Measurements from ENCODE around the gene PRRG2.
"Not testable (repeated sequence)": the region's sequence is repeated elsewhere in the genome, so short reads cannot be mapped to it uniquely, and the experiment has no call there.

PRRG2 gene

GRCh38 chr19:49614096-49614833 is 33.1 kb downstream of the PRRG2 start:
- no peak for DNase-seq

GRCh38 chr19:49615861-49616260 is 34.7 kb downstream of the PRRG2 start:
- DNase-seq = no peak

GRCh38 chr19:49616532-49616931 is 35.4 kb downstream of the PRRG2 start:
- no peak for DNase-seq

GRCh38 chr19:49616945-49617344 is 35.8 kb downstream of the PRRG2 start:
- DNase-seq = no peak

DNA sequence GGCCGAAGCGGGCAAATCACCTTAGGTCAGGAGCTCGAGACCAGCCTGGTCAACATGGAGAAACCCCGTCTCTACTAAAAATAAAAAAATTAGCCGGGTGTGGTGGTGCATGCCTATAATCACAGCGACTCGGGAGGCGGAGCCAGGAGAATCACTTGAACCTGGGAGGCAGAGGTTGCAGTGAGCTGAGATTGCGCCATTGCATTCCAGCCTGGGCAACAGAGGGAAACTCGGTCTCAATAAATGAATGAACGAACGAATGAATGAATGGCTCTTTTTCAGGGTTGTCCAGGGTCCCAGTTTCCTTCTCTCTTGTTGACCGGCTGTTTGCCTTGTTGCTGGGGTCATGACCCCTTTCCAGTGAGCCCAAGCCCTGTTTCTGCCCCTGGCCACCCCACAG is 36.7 kb downstream of the PRRG2 start:
- not testable (repeated sequence) for DNase-seq

DNA sequence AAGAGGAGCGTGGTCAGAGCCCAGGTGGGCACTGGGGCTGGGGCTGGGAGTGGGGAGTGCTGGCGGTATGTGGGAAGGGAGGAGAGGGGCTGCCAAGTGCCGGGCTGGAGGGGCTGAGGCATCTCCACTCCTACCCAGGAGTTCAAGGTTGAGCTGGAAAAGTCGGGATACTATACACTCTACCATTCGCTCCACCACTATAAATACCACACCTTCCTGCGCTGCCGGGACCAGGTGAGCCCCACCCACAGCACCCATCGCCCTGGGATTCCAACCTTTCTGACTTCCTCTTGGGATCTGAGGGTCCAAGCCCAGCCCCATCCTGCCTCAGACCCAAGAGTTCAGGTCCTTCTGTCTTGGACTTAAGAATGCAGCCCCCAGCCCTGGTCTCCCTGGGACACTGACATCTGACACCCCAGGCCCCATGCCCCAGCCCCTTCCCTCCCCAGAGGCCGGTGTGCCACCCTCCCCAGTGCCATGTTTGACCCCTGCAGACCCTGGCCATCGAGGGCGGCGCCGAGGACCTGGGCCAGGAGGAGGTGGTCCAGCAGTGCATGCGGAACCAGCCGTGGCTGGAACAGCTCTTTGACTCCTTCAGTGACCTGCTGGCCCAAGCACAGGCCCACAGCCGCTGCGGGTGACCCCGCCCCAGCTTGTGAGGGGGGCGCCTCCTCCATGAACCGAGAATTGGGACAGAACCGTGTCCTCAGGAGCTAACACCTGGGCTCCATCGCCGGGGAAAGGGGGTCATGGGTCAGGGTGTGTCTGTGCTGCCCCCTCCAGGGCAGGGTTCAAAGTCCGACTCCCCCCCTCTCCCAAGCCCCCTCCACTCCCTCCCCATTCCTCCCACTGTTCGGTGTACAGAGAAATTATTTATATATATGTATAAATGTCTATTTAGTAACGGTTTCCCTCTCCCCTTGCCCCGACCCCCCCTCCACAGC is 44.1 kb downstream of the PRRG2 start:
- DNase-seq = no peak

- no peak for DNase-seq
Observed at GRCh38 chr19:49626226-49626625, 45.1 kb downstream of the PRRG2 start.

DNA sequence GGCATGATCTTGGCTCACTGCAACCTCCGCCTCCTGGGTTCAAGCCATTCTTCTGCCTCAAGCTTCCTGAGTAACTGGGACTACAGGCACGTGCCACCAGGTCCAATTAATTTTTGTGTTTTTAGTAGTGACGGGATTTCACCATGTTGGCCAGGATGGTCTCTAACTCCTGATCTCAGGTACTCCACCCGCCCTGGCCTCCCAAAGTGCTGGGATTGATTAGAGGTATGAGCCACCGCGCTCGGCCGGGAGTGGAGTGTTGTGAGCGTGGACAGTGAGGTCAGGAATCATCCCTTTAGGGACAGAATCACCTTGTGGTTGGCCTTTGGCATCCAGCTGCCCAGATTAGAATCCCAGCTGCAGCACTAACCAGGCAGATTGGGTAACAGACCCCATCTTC is 48.5 kb downstream of the PRRG2 start:
- DNase-seq = no peak

GRCh38 chr19:49631014-49631588 is 50.0 kb downstream of the PRRG2 start:
- no peak for DNase-seq

DNA sequence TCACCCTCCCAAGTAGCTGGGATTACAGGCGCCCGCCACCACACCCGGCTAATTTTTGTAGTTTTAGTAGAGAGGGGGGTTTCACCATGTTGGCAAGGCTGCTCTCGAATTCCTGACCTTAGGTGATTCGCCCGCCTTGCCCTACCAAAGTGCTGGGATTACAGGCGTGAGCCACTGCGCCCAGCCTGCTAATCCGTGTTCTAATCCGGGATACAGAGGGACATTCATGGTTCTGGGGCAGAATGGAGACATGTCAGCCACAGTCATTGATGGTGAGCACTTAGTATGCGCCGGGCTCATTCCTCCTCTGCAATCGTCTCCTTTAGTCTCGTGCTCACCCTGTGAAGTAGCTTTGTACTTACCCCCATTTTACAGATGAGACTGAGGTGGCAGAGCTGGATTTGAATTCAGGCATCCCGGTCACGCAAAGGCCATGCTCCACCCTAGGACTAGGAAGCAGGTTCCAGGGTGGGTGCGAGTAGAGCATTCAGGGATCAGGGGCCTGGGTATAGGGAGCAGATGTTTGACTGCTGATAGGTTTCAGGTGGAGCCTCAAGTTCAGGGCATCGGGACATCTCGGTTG is 50.6 kb downstream of the PRRG2 start:
- DNase-seq = no peak

- no peak for DNase-seq
Observed at GRCh38 chr19:49632576-49632975, 51.5 kb downstream of the PRRG2 start.

DNA sequence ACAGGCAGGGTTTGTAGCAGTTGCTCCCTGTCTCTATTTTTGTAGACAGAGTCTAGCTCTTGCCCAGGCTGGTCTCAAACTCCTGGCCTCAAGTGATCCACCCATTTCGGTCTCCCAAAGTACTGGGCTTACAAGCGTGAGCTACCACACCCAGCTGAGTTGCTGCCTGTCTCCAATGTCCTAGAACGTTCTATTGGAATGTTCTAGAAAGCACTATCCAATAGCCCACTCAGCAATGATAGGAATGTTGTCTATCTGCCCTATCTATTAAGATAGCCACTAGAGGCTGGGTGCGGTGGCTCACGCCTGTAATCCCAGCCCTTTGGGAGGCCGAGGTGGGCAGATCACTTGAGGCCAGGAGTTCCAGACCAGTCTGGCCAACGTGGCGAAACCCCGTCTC is 52.2 kb downstream of the PRRG2 start:
- not testable (repeated sequence) for DNase-seq

DNA sequence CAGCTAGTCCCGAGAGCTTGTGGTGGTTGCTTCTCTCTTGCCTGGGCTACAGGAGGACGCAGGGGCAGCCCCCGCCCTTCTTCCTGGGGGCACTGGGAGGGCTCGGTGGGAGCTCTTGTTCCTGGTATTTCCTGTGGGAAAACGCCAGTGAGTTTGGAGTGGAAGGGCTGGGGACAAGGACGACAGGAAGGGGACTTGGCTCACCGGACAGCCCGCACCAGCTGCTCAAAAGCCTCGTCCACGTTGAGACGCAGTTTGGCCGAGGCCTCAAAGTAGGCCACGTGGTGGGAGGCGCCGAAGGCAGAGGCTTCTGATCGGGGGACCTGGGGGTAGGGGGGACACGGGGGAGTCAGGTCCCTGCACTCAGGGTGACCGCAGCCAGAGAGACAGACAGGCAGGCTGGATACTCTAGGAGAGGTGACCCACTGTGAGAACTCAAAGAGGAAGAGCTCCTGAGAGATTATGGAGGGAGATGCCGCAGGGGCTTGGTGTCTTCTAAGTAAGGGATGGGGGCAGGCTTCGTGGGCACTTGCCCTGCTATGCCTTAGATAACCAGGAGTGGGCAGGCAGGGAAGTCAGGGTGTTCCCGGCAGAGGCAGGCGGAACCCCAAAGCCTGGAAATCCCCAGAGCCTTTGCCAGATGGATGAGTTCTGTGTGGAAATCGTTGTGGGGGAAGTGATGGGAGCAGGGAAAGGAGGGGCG is 54.6 kb downstream of the PRRG2 start:
- no peak for DNase-seq

GRCh38 chr19:49636233-49636932 is 55.3 kb downstream of the PRRG2 start:
- DNase-seq = no peak

- no peak for DNase-seq
Observed at GRCh38 chr19:49637821-49638738, 57.0 kb downstream of the PRRG2 start.

GRCh38 chr19:49639401-49640112 is 58.4 kb downstream of the PRRG2 start:
- no peak for DNase-seq

DNA sequence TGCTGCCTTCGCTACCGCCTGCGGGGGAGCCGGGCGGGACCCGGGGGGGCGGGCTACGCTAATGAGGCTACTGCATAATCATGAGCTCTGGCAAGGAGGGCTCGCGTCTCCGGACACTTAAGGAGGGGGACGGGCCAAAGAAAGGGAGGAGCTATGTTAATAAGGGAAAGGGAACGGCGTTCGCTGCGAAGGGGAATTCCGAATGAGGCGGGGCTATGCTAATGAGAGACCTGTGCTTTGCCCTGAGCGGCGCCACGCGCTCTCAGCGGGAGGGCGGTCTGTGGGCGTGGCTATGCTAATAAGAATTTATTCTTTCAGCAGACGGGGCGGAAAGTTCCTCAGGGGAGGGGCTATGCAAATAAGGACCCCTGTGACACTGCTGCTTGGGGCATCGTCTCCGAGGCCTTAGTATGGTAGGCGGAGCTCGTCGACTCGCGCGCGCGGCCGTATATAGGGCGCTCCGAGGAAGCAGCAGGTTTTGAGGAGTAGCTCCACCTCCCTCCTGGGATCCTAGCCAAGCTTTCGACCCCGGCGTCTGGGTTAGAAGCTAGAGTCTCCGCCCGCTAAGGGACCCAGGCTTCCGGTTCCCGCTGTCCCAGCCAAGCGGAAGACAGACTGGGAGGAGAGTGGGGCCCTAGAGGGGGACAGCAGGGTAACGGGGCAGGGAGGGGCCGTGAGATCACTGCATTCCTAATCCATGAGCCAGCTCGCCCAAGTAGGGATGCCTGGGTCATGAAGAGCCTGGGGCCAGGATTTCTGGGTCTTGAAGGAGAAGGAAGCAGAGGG is 59.2 kb downstream of the PRRG2 start, which contains the start of gene RRAS:
Gene RRAS (minus strand): TSS at position 31 of the 786 bp plus-strand sequence. CDS start 45 bp downstream, outside the sequence.
- peak; percentile 100 for DNase-seq
